B cell (primary cell): ENCODE data around the gene MAP7. TPM values are rescaled to one million over a fixed set of nuclear protein-coding genes. Genes with fewer than 3 reads are reported as not detected.

ENCODE experiments used
- ATAC-seq: fragments of 200-7000 bp; cut with Tn5 transposase; one replicate; pipeline ENCODE4 v1.10.0; 2021; ENCODE audit warnings: low read depth, mild to moderate bottlenecking, moderate number of reproducible peaks, moderate library complexity
- CTCF ChIA-PET: fragments of 350-600 bp; sonication (Branson Sonifier 250); formaldehyde crosslinking; loops from one replicate; lab custom pipeline; 2021; ENCODE audit warnings: antibody characterized with exemption, inconsistent platforms; lab: Charles Lee
- POLR2A ChIA-PET: fragments of 350-600 bp; sonication (Branson Sonifier 250); formaldehyde crosslinking; loops from one replicate; lab custom pipeline; 2021; ENCODE audit warnings: antibody characterized with exemption; lab: Charles Lee
- DNase-seq: peaks from one replicate; pipeline ENCODE4 v3.0.0; 2013
- H2AFZ ChIP-seq: 2 replicates; pipeline ENCODE4 v1.6.1; 2012; ENCODE audit warnings: mild to moderate bottlenecking, low read depth, low read length; ENCODE audit not compliant: insufficient read depth, poor library complexity, severe bottlenecking
- H3K27ac ChIP-seq, 2 donors: 1 replicate in 1 of 2; 2 replicates in 1 of 2; pipeline ENCODE4 v1.5.1; 2012 to 2013; ENCODE audit warnings: low read length in 2 of 2, mild to moderate bottlenecking in 2 of 2, moderate library complexity in 1 of 2
- H3K27me3 ChIP-seq, 4 experiments: fragments of 200-600 bp in 1 of 4; sonication (generic) in 1 of 4; replicated peaks in 1 of 4; 1 replicate in 2 of 4; 2 replicates in 2 of 4; pipeline versions ENCODE4 v1.6.1 to v1.7.0; 2013 to 2016; ENCODE audit warnings: low read length in 3 of 4, mild to moderate bottlenecking in 2 of 4, mixed read lengths in 1 of 4, moderate library complexity in 1 of 4; ENCODE audit not compliant: insufficient read depth in 4 of 4, control insufficient read depth in 3 of 4; ENCODE audit errors: control extremely low read depth in 1 of 4
- H3K36me3 ChIP-seq, 2 experiments: replicated peaks in 1 of 2; 1 replicate in 1 of 2; 2 replicates in 1 of 2; pipeline versions ENCODE4 v1.6.1 to v1.7.1; 2013; ENCODE audit warnings: low read length in 1 of 2; ENCODE audit not compliant: insufficient read depth in 2 of 2, control insufficient read depth in 1 of 2; ENCODE audit errors: control extremely low read depth in 1 of 2, extremely low read depth in 1 of 2
- H3K4me1 ChIP-seq, 2 donors: fragments of 200-600 bp in 1 of 2; sonication (generic) in 1 of 2; 1 replicate in 1 of 2; 2 replicates in 1 of 2; pipeline versions ENCODE4 v1.5.1 to v1.6.1; 2013 to 2017; ENCODE audit warnings: low read length in 2 of 2; ENCODE audit not compliant: control insufficient read depth in 2 of 2, insufficient read depth in 2 of 2
- H3K4me2 ChIP-seq: replicated peaks from 2 replicates; pipeline ENCODE3; 2012; ENCODE audit warnings: mild to moderate bottlenecking, low read depth, low read length; ENCODE audit not compliant: poor library complexity, severe bottlenecking
- H3K4me3 ChIP-seq, 5 experiments: fragments of 200-600 bp in 1 of 5; sonication (generic) in 1 of 5; 1 replicate in 3 of 5; 2 replicates in 2 of 5; pipeline versions ENCODE4 v1.5.1 to v1.7.0; 2011 to 2016; ENCODE audit warnings: low read length in 4 of 5, mild to moderate bottlenecking in 4 of 5, low read depth in 2 of 5, control low read depth in 1 of 5, moderate library complexity in 1 of 5; ENCODE audit not compliant: insufficient read depth in 1 of 5; ENCODE audit errors: control extremely low read depth in 1 of 5, extremely low read depth in 1 of 5
- H3K79me2 ChIP-seq: fragments of 200-600 bp; sonication (generic); one replicate; pipeline ENCODE4 v1.6.0; 2016; ENCODE audit warnings: low read length; ENCODE audit not compliant: control insufficient read depth, insufficient read depth
- H3K9ac ChIP-seq: fragments of 200-600 bp; sonication (generic); 2 replicates; pipeline ENCODE4 v1.6.1; 2017; ENCODE audit warnings: mild to moderate bottlenecking, low read length, moderate library complexity
- H3K9me3 ChIP-seq, 3 donors: one replicate each; pipeline versions ENCODE4 v1.6.1 to v1.7.1; 2013; ENCODE audit warnings: low read length in 2 of 3; ENCODE audit not compliant: control insufficient read depth in 2 of 3, insufficient read depth in 1 of 3; ENCODE audit errors: control extremely low read depth in 1 of 3
- H4K20me1 ChIP-seq: 2 replicates; pipeline ENCODE4 v1.6.0; 2012; ENCODE audit warnings: mild to moderate bottlenecking, low read length; ENCODE audit not compliant: insufficient read depth, control insufficient read depth, poor library complexity, severe bottlenecking
- H3K27ac Mint-ChIP-seq: one replicate; pipeline ENCODE4 v1.8.0; 2021; ENCODE audit warnings: mixed read lengths
- H3K27me3 Mint-ChIP-seq: one replicate; pipeline ENCODE4 v1.8.0; 2021; ENCODE audit warnings: mixed read lengths
- H3K4me1 Mint-ChIP-seq: one replicate; pipeline ENCODE4 v1.8.0; 2021; ENCODE audit warnings: mixed read lengths
- H3K4me3 Mint-ChIP-seq: one replicate; pipeline ENCODE4 v1.8.0; 2021; ENCODE audit warnings: mixed read lengths
- H3K9me3 Mint-ChIP-seq: one replicate; pipeline ENCODE4 v1.8.0; 2022; ENCODE audit warnings: mixed read lengths; ENCODE audit not compliant: insufficient read depth
- CTCF ChIP-seq: fragments of 200-600 bp; IDR thresholded peaks from one replicate; pipeline ENCODE4 v1.8.0; 2022; ENCODE audit warnings: antibody characterized with exemption, mild to moderate bottlenecking
- EZH2 ChIP-seq: IDR thresholded peaks from 2 replicates; pipeline ENCODE4 v1.6.1; 2012; ENCODE audit warnings: borderline replicate concordance, low read depth, mild to moderate bottlenecking, moderate library complexity, low read length; ENCODE audit not compliant: insufficient read depth, poor library complexity, severe bottlenecking
- WGBS: methylation state at CpG from one replicate; pipeline ENCODE4 v1.1.5; 2013; ENCODE audit warnings: missing lambda C conversion rate; ENCODE audit not compliant: insufficient coverage; 5-methylcytosine and 5-hydroxymethylcytosine counted together
- intact Hi-C: fragments of 100-400 bp; cut with micrococcal nuclease; formaldehyde crosslinking; loops from one replicate; pipeline ENCODE4 v1.10.0; 2022
- polyA plus RNA-seq: library from polyadenylated mRNA; depleted of rRNA; stranded (reverse); fragments of >200 nt; gene quantifications from 2 replicates; pipeline ENCODE4 v1.2.3, GENCODE V29; 2012
- total RNA-seq, 2 donors: library from RNA; stranded (reverse); fragments of 120-200 nt in 1 of 2; gene quantifications; 1 replicate in 1 of 2; 2 replicates in 1 of 2; pipeline versions ENCODE4 v1.2.3 to v1.2.4, GENCODE V29; 2013 to 2022

The MAP7 gene
- total and polyA plus RNA-seq, 2 donors (not counting 1 experiment from before 2014, with no cell fraction given) = 0.34 to 0.64 TPM

GRCh38 chr6:136359851-136360250, 190.4 kb downstream of the MAP7 start:
- no peak overlapping the region for H3K4me2 ChIP-seq
- Mint-ChIP-seq H3K4me1 (no peaks in the 10 kb centered on the region), H3K9me3 (no peaks in the 10 kb centered on the region), H3K27me3 (no peaks in the 10 kb centered on the region), H3K27ac (no peak overlapping the region), H3K4me3 (no peak overlapping the region)
- no peak overlapping the region for H3K27ac ChIP-seq
- H3K4me1 ChIP-seq = no peaks in the 10 kb centered on the region
- WGBS = 96% methylated on average over 2 of the region's 6 CpGs
- H3K79me2 ChIP-seq = no peaks in the 10 kb centered on the region
- no peaks in the 10 kb centered on the region for H3K27me3 ChIP-seq
- intact Hi-C loops = no loop called here
- ATAC-seq = no peak
- ChIA-PET CTCF (no interaction called here), POLR2A (no interaction called here)
- H2AFZ ChIP-seq = no peak overlapping the region
- H3K36me3 ChIP-seq = no peaks in the 10 kb centered on the region
- no peaks in the 10 kb centered on the region for H4K20me1 ChIP-seq
- no peaks in the 10 kb centered on the region for H3K9me3 ChIP-seq
- no peak overlapping the region for H3K4me3 ChIP-seq
- no peak for DNase-seq
- TF ChIP-seq CTCF (no peak), EZH2 (no peak)
- H3K9ac ChIP-seq = no peak overlapping the region

- Histone ChIP-seq H3K27ac (no peak overlapping the region), H3K79me2 (no peaks in the 10 kb centered on the region), H3K9ac (no peak overlapping the region), H3K4me3 (no peak overlapping the region), H2AFZ (no peak overlapping the region), H4K20me1 (no peaks in the 10 kb centered on the region), H3K4me1 (no peaks in the 10 kb centered on the region), H3K9me3 (no peaks in the 10 kb centered on the region), H3K27me3 (no peaks in the 10 kb centered on the region), H3K36me3 (no peaks in the 10 kb centered on the region), H3K4me2 (no peak overlapping the region)
- CTCF ChIA-PET = no interaction called here
- H3K27me3 Mint-ChIP-seq = no peaks in the 10 kb centered on the region
- H3K9me3 Mint-ChIP-seq = no peaks in the 10 kb centered on the region
- ATAC-seq (no peak), DNase-seq (no peak)
- no peak overlapping the region for H3K4me3 Mint-ChIP-seq
- H3K4me1 Mint-ChIP-seq = no peaks in the 10 kb centered on the region
- POLR2A ChIA-PET = no interaction called here
- no peak for TF ChIP-seq EZH2
- no peak for TF ChIP-seq CTCF
- H3K27ac Mint-ChIP-seq = no peak overlapping the region
- intact Hi-C loops = no loop called here
- 83% methylated on average over 1 of the region's 2 CpGs for WGBS
These were observed 198.6 kb downstream of the MAP7 start for GRCh38 chr6:136351518-136352110.
